Naive thymus-derived CD4-positive, alpha-beta T cell (primary cell): Measurements from ENCODE around the gene ACTR3. TPM values are rescaled to one million over a fixed set of nuclear protein-coding genes. Genes with fewer than 3 reads are reported as not detected.

Source experiments
- ATAC-seq: fragments of 150-1000 bp; cut with Tn5 transposase; 2 replicates; pipeline ENCODE4 v1.10.0; 2021; ENCODE audit warnings: mild to moderate bottlenecking, moderate library complexity
- CTCF ChIA-PET: fragments of 350-600 bp; sonication (Branson Sonifier 250); formaldehyde crosslinking; loops from one replicate; lab custom pipeline; 2021; ENCODE audit warnings: antibody characterized with exemption; lab: Charles Lee
- POLR2A ChIA-PET: fragments of 350-600 bp; sonication (Branson Sonifier 250); formaldehyde crosslinking; loops from one replicate; lab custom pipeline; 2021; ENCODE audit warnings: antibody characterized with exemption, inconsistent platforms; lab: Charles Lee
- DNase-seq, 9 donors: peaks; one replicate each; pipeline versions ENCODE4 v3.0.0 to v3.0.0-alpha.2; 2020 to 2022; ENCODE audit warnings: mixed read lengths in 1 of 9
- H3K27ac ChIP-seq: one replicate; pipeline ENCODE4 v1.7.0; 2013; ENCODE audit warnings: mild to moderate bottlenecking, low read depth, low read length, moderate library complexity
- H3K27me3 ChIP-seq, 2 donors: one replicate each; pipeline ENCODE4 v1.7.0; 2013; ENCODE audit warnings: low read length in 2 of 2, mild to moderate bottlenecking in 2 of 2, moderate library complexity in 2 of 2; ENCODE audit not compliant: control insufficient read depth in 2 of 2, insufficient read depth in 2 of 2
- H3K36me3 ChIP-seq, 3 experiments: 1 replicate in 2 of 3; 2 replicates in 1 of 3; pipeline ENCODE4 v1.7.0; 2013; ENCODE audit warnings: low read length in 3 of 3, mild to moderate bottlenecking in 3 of 3, moderate library complexity in 1 of 3; ENCODE audit not compliant: insufficient read depth in 3 of 3, control insufficient read depth in 2 of 3
- H3K4me1 ChIP-seq, 2 donors: one replicate each; pipeline ENCODE4 v1.7.0; 2013; ENCODE audit warnings: low read length in 2 of 2, mild to moderate bottlenecking in 2 of 2, moderate library complexity in 1 of 2; ENCODE audit not compliant: control insufficient read depth in 2 of 2, insufficient read depth in 2 of 2
- H3K4me3 ChIP-seq: 2 replicates; pipeline ENCODE4 v1.7.0; 2013; ENCODE audit warnings: mild to moderate bottlenecking, low read length
- H3K9me3 ChIP-seq, 3 experiments: 1 replicate in 2 of 3; 2 replicates in 1 of 3; pipeline ENCODE4 v1.7.0; 2013; ENCODE audit warnings: low read length in 3 of 3; ENCODE audit not compliant: control insufficient read depth in 2 of 3
- H3K27ac Mint-ChIP-seq, 9 donors: one replicate each; pipeline ENCODE4 v1.8.0; 2020 to 2022; ENCODE audit warnings: mixed read lengths in 9 of 9, mild to moderate bottlenecking in 8 of 9, moderate library complexity in 5 of 9, inconsistent platforms in 2 of 9
- H3K27me3 Mint-ChIP-seq, 5 donors: one replicate each; pipeline ENCODE4 v1.8.0; 2021 to 2022; ENCODE audit warnings: mixed read lengths in 5 of 5, mild to moderate bottlenecking in 1 of 5
- H3K36me3 Mint-ChIP-seq, 5 donors: one replicate each; pipeline ENCODE4 v1.8.0; 2020 to 2022; ENCODE audit warnings: mixed read lengths in 5 of 5, mild to moderate bottlenecking in 3 of 5, inconsistent platforms in 1 of 5
- H3K4me1 Mint-ChIP-seq, 7 donors: one replicate each; pipeline ENCODE4 v1.8.0; 2020 to 2022; ENCODE audit warnings: mixed read lengths in 7 of 7, mild to moderate bottlenecking in 3 of 7, inconsistent platforms in 1 of 7
- H3K4me3 Mint-ChIP-seq, 10 donors: one replicate each; pipeline ENCODE4 v1.8.0; 2020 to 2022; ENCODE audit warnings: mild to moderate bottlenecking in 10 of 10, mixed read lengths in 10 of 10, moderate library complexity in 6 of 10, inconsistent platforms in 2 of 10
- H3K9me3 Mint-ChIP-seq, 11 donors: one replicate each; pipeline ENCODE4 v1.8.0; 2020 to 2022; ENCODE audit warnings: mixed read lengths in 11 of 11, mild to moderate bottlenecking in 4 of 11, inconsistent platforms in 1 of 11, moderate library complexity in 1 of 11
- intact Hi-C, 2 donors: fragments of 100-400 bp; cut with micrococcal nuclease; formaldehyde crosslinking; loops; one replicate each; pipeline ENCODE4 v1.15.1; 2023
- polyA plus RNA-seq, 2 donors: library from polyadenylated mRNA; unstranded; fragments of 300-500 nt; fragmentation: Illumina TruSeq; gene quantifications; one replicate each; pipeline ENCODE4 v1.2.3, GENCODE V29; 2021
- total RNA-seq, 6 experiments: library from RNA in 5 of 6; stranded (reverse) in 5 of 6; gene quantifications; 1 replicate in 5 of 6; 2 replicates in 1 of 6; pipeline ENCODE4 v1.2.3 and lab custom pipeline; 2021 to 2026

The ACTR3 gene
- total and polyA plus RNA-seq, 7 experiments from 2014 or later: 172 to 612 (median 295) TPM

- peaks cover 0 to 6% (median 0%) of the 10 kb centered on the region in 7 donors for H3K4me1 Mint-ChIP-seq
- POLR2A ChIA-PET: no interaction called here
- peaks cover 0 to 2% (median 0%) of the 10 kb centered on the region in 11 donors for H3K9me3 Mint-ChIP-seq
- no peaks in the 10 kb centered on the region for H3K27me3 ChIP-seq
- DNase-seq (no peak), ATAC-seq (no peak)
- H3K9me3 ChIP-seq: no peaks in the 10 kb centered on the region
- no peak overlapping the region for H3K4me3 Mint-ChIP-seq
- intact Hi-C loops: no loop called here
- CTCF ChIA-PET: no interaction called here
- H3K36me3 Mint-ChIP-seq: peaks cover 5 to 31% (median 12%) of the 10 kb centered on the region in 5 donors
- peaks cover 0 to 15% (median 0%) of the 10 kb centered on the region in 5 donors for H3K27me3 Mint-ChIP-seq
- no peak overlapping the region for H3K27ac ChIP-seq
- H3K4me1 ChIP-seq: no peaks in the 10 kb centered on the region
- peak overlapping the region in 1 of 9 donors; percentile 13 for H3K27ac Mint-ChIP-seq
- no peaks in the 10 kb centered on the region for H3K36me3 ChIP-seq
- H3K4me3 ChIP-seq: no peak overlapping the region
Measured at GRCh38 chr2:113985554-113986397, 95.9 kb downstream of the ACTR3 start.

GRCh38 chr2:113986762-113987290 is 96.9 kb downstream of the ACTR3 start:
- intact Hi-C loops: no loop called here
- Mint-ChIP-seq H3K4me1 (peaks cover 0 to 6% (median 0%) of the 10 kb centered on the region in 7 donors), H3K4me3 (no peak overlapping the region), H3K36me3 (peaks cover 5 to 40% (median 15%) of the 10 kb centered on the region in 5 donors), H3K27ac (no peak overlapping the region), H3K27me3 (peaks cover 0 to 15% (median 0%) of the 10 kb centered on the region in 5 donors), H3K9me3 (no peaks in the 10 kb centered on the region)
- Histone ChIP-seq H3K36me3 (no peaks in the 10 kb centered on the region), H3K27me3 (no peaks in the 10 kb centered on the region), H3K27ac (no peak overlapping the region), H3K9me3 (no peaks in the 10 kb centered on the region), H3K4me3 (no peak overlapping the region), H3K4me1 (no peaks in the 10 kb centered on the region)
- CTCF ChIA-PET: no interaction called here
- POLR2A ChIA-PET: no interaction called here
- no peak for ATAC-seq
- DNase-seq: no peak

GRCh38 chr2:113992090-113992489 is 102.2 kb downstream of the ACTR3 start:
- peaks cover 0 to 23% (median 15%) of the 10 kb centered on the region in 5 donors for H3K36me3 Mint-ChIP-seq
- POLR2A ChIA-PET: no interaction called here
- H3K27me3 Mint-ChIP-seq: peaks cover 0 to 15% (median 0%) of the 10 kb centered on the region in 5 donors
- peaks cover 0 to 6% (median 0%) of the 10 kb centered on the region in 7 donors for H3K4me1 Mint-ChIP-seq
- no peaks in the 10 kb centered on the region for H3K27me3 ChIP-seq
- CTCF ChIA-PET: no interaction called here
- H3K4me1 ChIP-seq: no peaks in the 10 kb centered on the region
- H3K4me3 ChIP-seq: no peak overlapping the region
- H3K27ac ChIP-seq: no peak overlapping the region
- no peaks in the 10 kb centered on the region for H3K36me3 ChIP-seq
- H3K4me3 Mint-ChIP-seq: no peak overlapping the region
- no peak for DNase-seq
- intact Hi-C loops: no loop called here
- H3K27ac Mint-ChIP-seq: no peak overlapping the region
- no peak for ATAC-seq
- no peaks in the 10 kb centered on the region for H3K9me3 Mint-ChIP-seq
- no peaks in the 10 kb centered on the region for H3K9me3 ChIP-seq

- no peaks in the 10 kb centered on the region for H3K4me1 ChIP-seq
- ChIA-PET POLR2A (no interaction called here), CTCF (no interaction called here)
- H3K36me3 ChIP-seq: no peaks in the 10 kb centered on the region
- Mint-ChIP-seq H3K4me1 (no peaks in the 10 kb centered on the region), H3K27ac (no peak overlapping the region), H3K4me3 (no peak overlapping the region), H3K27me3 (peaks cover 0 to 6% (median 0%) of the 10 kb centered on the region in 5 donors), H3K36me3 (peaks cover 0 to 22% (median 4%) of the 10 kb centered on the region in 5 donors), H3K9me3 (peaks cover 0 to 1% (median 0%) of the 10 kb centered on the region in 11 donors)
- ATAC-seq: no peak
- H3K4me3 ChIP-seq: no peak overlapping the region
- intact Hi-C loops: no loop called here
- H3K27me3 ChIP-seq: no peaks in the 10 kb centered on the region
- no peak for DNase-seq
- H3K27ac ChIP-seq: no peak overlapping the region
- no peaks in the 10 kb centered on the region for H3K9me3 ChIP-seq
Measured at GRCh38 chr2:113996671-113997594, 107.0 kb downstream of the ACTR3 start.

GRCh38 chr2:114001152-114001551 is 111.3 kb downstream of the ACTR3 start:
- peaks cover 0 to 3% (median 0%) of the 10 kb centered on the region in 11 donors for H3K9me3 Mint-ChIP-seq
- H3K27ac ChIP-seq: no peak overlapping the region
- H3K36me3 ChIP-seq: no peaks in the 10 kb centered on the region
- H3K4me3 ChIP-seq: no peak overlapping the region
- no peak overlapping the region for H3K27ac Mint-ChIP-seq
- no peaks in the 10 kb centered on the region for H3K9me3 ChIP-seq
- ChIA-PET CTCF (no interaction called here), POLR2A (no interaction called here)
- no peaks in the 10 kb centered on the region for H3K4me1 ChIP-seq
- ATAC-seq (no peak), DNase-seq (no peak)
- H3K4me3 Mint-ChIP-seq: no peak overlapping the region
- peaks cover 0 to 30% (median 7%) of the 10 kb centered on the region in 5 donors for H3K36me3 Mint-ChIP-seq
- intact Hi-C loops: no loop called here
- H3K4me1 Mint-ChIP-seq: no peaks in the 10 kb centered on the region
- no peaks in the 10 kb centered on the region for H3K27me3 ChIP-seq
- H3K27me3 Mint-ChIP-seq: peaks cover 0 to 10% (median 0%) of the 10 kb centered on the region in 5 donors

- POLR2A ChIA-PET: no interaction called here
- H3K9me3 Mint-ChIP-seq: peaks cover 0 to 3% (median 0%) of the 10 kb centered on the region in 11 donors
- Histone ChIP-seq H3K4me1 (no peaks in the 10 kb centered on the region), H3K27me3 (no peaks in the 10 kb centered on the region), H3K27ac (no peak overlapping the region), H3K36me3 (no peaks in the 10 kb centered on the region), H3K4me3 (no peak overlapping the region), H3K9me3 (no peaks in the 10 kb centered on the region)
- DNase-seq: no peak
- CTCF ChIA-PET: no interaction called here
- H3K27ac Mint-ChIP-seq: no peak overlapping the region
- H3K4me3 Mint-ChIP-seq: no peak overlapping the region
- H3K27me3 Mint-ChIP-seq: peaks cover 0 to 10% (median 0%) of the 10 kb centered on the region in 5 donors
- peaks cover 0 to 30% (median 7%) of the 10 kb centered on the region in 5 donors for H3K36me3 Mint-ChIP-seq
- H3K4me1 Mint-ChIP-seq: no peaks in the 10 kb centered on the region
- intact Hi-C loops: no loop called here
- no peak for ATAC-seq
Measured at GRCh38 chr2:114001937-114002336, 112.0 kb downstream of the ACTR3 start.
